ENCODE results near the gene AQP1. TPM values are rescaled to one million over a fixed set of nuclear protein-coding genes. Genes with fewer than 3 reads are reported as not detected.

Gene AQP1
- total and polyA plus RNA-seq, 2 of the 8 experiments (the other 6 are each of a cell fraction or from before 2014, with no cell fraction given), result 0.18 to 0.19 TPM

DNA sequence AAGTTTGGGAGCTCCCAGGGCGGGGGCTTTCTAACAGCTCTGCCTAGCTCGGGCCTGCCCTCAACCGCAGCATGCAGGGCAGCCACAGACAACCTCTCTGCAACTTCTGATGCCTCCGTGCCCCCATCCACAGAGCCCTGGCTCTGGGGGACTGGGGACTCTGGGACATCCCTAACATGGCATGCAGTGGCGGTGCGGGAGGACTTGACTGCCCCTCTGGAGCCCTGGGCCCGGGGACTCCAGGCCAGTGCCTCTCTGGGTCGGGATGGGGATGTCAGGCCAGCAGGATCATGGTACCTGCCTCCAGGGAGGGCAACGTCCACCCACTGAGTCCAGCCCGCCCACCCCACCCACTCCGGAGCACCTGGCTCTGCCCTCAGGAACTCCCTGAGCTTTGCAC is 520 bp upstream of the AQP1 start:
- Histone ChIP-seq H3K56ac (replicated peaks; ENCODE audit: insufficient read length, low read depth, low read length) (no peak overlapping the region), H2BK15ac (ENCODE audit: low read length) (no peak overlapping the region), H3K27me3 (replicated peaks in 1 of 4; ENCODE audit: control insufficient read depth in 3 of 4, extremely low read depth in 1 of 4, insufficient read depth in 3 of 4, low read length in 3 of 4) (peaks cover 0 to 2% (median 0%) of the 10 kb centered on the region in 4 experiments; a peak in 1 of 7 replicates), H4K91ac (replicated peaks; ENCODE audit: insufficient read length, low read length) (no peak overlapping the region), H4K8ac (ENCODE audit: extremely low read depth, insufficient read depth, low read length) (no peak overlapping the region), H3K9me3 (ENCODE audit: insufficient read depth in 2 of 2, low read depth in 1 of 2, low read length in 1 of 2) (no peaks in the 10 kb centered on the region), H3K79me2 (ENCODE audit: control insufficient read depth in 1 of 2, insufficient read depth in 2 of 2, low read length in 2 of 2) (no peaks in the 10 kb centered on the region), H3K18ac (ENCODE audit: extremely low read depth, low read length) (no peak overlapping the region), H3K23ac (ENCODE audit: insufficient read length) (no peak overlapping the region), H3K4ac (replicated peaks; ENCODE audit: insufficient read length, low read depth, low read length) (no peak overlapping the region), H3K4me3 (ENCODE audit: extremely low read depth in 1 of 4, insufficient read depth in 2 of 4, low read depth in 3 of 4, low read length in 4 of 4) (no peak overlapping the region), H4K5ac (ENCODE audit: insufficient read length, low read depth, low read length) (no peak overlapping the region), H2BK12ac (ENCODE audit: low read depth, low read length) (no peak overlapping the region), H3K9ac (replicated peaks in 1 of 4; ENCODE audit: extremely low read depth in 1 of 4, low read depth in 3 of 4, low read length in 3 of 4) (no peak overlapping the region), H2BK20ac (ENCODE audit: low read length) (no peak overlapping the region), H3K36me3 (ENCODE audit: control insufficient read depth in 2 of 4, insufficient read depth in 4 of 4, low read length in 3 of 4) (no peaks in the 10 kb centered on the region), H4K20me1 (replicated peaks in 1 of 2; ENCODE audit: control insufficient read depth in 1 of 2, insufficient read depth in 2 of 2, low read length in 2 of 2) (peaks cover 0 to 4% of the 10 kb centered on the region in 2 experiments), H3K23me2 (ENCODE audit: low read depth, low read length) (no peaks in the 10 kb centered on the region; the same call in 1 of the 2 replicates), H3K4me1 (replicated peaks in 1 of 4; ENCODE audit: control insufficient read depth in 3 of 4, insufficient read depth in 4 of 4, low read length in 3 of 4) (peaks cover 0 to 10% (median 4%) of the 10 kb centered on the region in 4 experiments; a peak in 4 of 7 replicates), H2AFZ (ENCODE audit: low read length) (no peak overlapping the region), H3K14ac (ENCODE audit: insufficient read length) (no peak overlapping the region), H2BK120ac (replicated peaks; ENCODE audit: low read depth, low read length) (no peak overlapping the region), H3K79me1 (ENCODE audit: low read depth, low read length) (no peaks in the 10 kb centered on the region), H2BK5ac (ENCODE audit: low read depth, low read length) (no peak overlapping the region), H2AK5ac (ENCODE audit: low read depth, low read length) (no peak overlapping the region), H3K27ac (ENCODE audit: low read depth, low read length) (no peak overlapping the region), H3K4me2 (ENCODE audit: insufficient read depth in 1 of 2, low read depth in 2 of 2, low read length in 2 of 2) (no peak overlapping the region)
- DNase-seq (ENCODE audit: low read depth in 1 of 2, low spot score in 2 of 2), result no peak
- TF ChIP-seq NRF1 (IDR thresholded peaks at IDR 0.05; ENCODE audit: low read depth, low read length) (no peak), KDM5A (IDR thresholded peaks at IDR 0.05; ENCODE audit: low read length) (no peak), TCF12 (IDR thresholded peaks at IDR 0.05; ENCODE audit: low read depth, low read length) (no peak), RNF2 (IDR thresholded peaks at IDR 0.05; ENCODE audit: borderline replicate concordance, low read depth, low read length, missing control alignments, poor library complexity, severe bottlenecking) (no peak), TAF7 (optimal IDR thresholded peaks at IDR 0.05; ENCODE audit: borderline replicate concordance, low read depth, low read length) (no peak), FOSL1 (IDR thresholded peaks at IDR 0.05; ENCODE audit: insufficient read depth, low read depth, low read length) (no peak), PHF8 (conservative IDR thresholded peaks at IDR 0.05; ENCODE audit: low read depth, low read length) (no peak), BCL11A (IDR thresholded peaks at IDR 0.05; ENCODE audit: low read depth in 2 of 2, low read length in 2 of 2) (no peak), TBP (IDR thresholded peaks at IDR 0.05; ENCODE audit: low read depth, low read length) (no peak), SRF (IDR thresholded peaks at IDR 0.05; ENCODE audit: low read depth, low read length) (no peak)
- TF ChIP-seq, protein P1, sequence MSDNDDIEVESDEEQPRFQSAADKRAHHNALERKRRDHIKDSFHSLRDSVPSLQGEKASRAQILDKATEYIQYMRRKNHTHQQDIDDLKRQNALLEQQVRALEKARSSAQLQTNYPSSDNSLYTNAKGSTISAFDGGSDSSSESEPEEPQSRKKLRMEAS (IDR thresholded peaks at IDR 0.05), result no peak
- CTCF ChIA-PET (ENCODE audit: partially characterized antibody), result interaction anchor here (1.1 to 4.5 kb wide), 6 partner anchors 16 to 115 kb away, joined by 3 to 42 read pairs (median 4); no protein-coding TSS in a partner anchor
- POLR2A ChIA-PET (ENCODE audit: partially characterized antibody), result no interaction called here
- FAIRE-seq, result no peak
- 84% methylated on average over 4 of the region's 11 CpGs; no CpG with 5 or more reads in 1 of the 2 experiments for whole genome bisulfite sequencing, 2 experiments (ENCODE audit: extremely low coverage in 1 of 2, insufficient coverage in 1 of 2, insufficient read length in 1 of 2, insufficient replicate concordance in 2 of 2, low coverage in 1 of 2, low lambda C conversion rate in 2 of 2, missing lambda C conversion rate in 1 of 2)
